GM18502 (cell line): Measurements from ENCODE around the gene DGKB.
"Not testable (repeated sequence)": the region's sequence is repeated elsewhere in the genome, so short reads cannot be mapped to it uniquely, and the experiment has no call there.

Source experiments
- ATAC-seq: cut with Tn5 transposase; IDR thresholded peaks from one replicate; pipeline ENCODE4 v1.9.1; 2021; ENCODE audit warnings: mild to moderate bottlenecking; ENCODE audit not compliant: unreplicated experiment, poor library complexity

The DGKB gene

GRCh38 chr7:14501436-14501835, 401.1 kb downstream of the DGKB start:
- ATAC-seq: no peak

- ATAC-seq: no peak
Observed at GRCh38 chr7:14497390-14497789, 405.2 kb downstream of the DGKB start.

- ATAC-seq: no peak
Observed at GRCh38 chr7:14495633-14496032, 406.9 kb downstream of the DGKB start.

- no peak for ATAC-seq
Observed at GRCh38 chr7:14487701-14488395, 414.7 kb downstream of the DGKB start.

- ATAC-seq: no peak
Observed at GRCh38 chr7:14483663-14484062, 418.9 kb downstream of the DGKB start.

- no peak for ATAC-seq
Observed at GRCh38 chr7:14480281-14480680, 422.3 kb downstream of the DGKB start.

GRCh38 chr7:14478834-14479510, 423.6 kb downstream of the DGKB start:
- ATAC-seq: no peak

GRCh38 chr7:14461716-14462115, 440.8 kb downstream of the DGKB start:
- ATAC-seq: not testable (repeated sequence)

- not testable (repeated sequence) for ATAC-seq
Observed at GRCh38 chr7:14458846-14459245, 443.7 kb downstream of the DGKB start.

GRCh38 chr7:14457568-14458453, 444.7 kb downstream of the DGKB start:
- ATAC-seq: no peak

GRCh38 chr7:14449291-14449690, 453.3 kb downstream of the DGKB start:
- no peak for ATAC-seq

- ATAC-seq: no peak
Observed at GRCh38 chr7:14446829-14447228, 455.7 kb downstream of the DGKB start.

- no peak for ATAC-seq
Observed at GRCh38 chr7:14446219-14446618, 456.3 kb downstream of the DGKB start.

GRCh38 chr7:14438366-14438765, 464.2 kb downstream of the DGKB start:
- no peak for ATAC-seq

- ATAC-seq: no peak
Observed at GRCh38 chr7:14436878-14437277, 465.7 kb downstream of the DGKB start.

GRCh38 chr7:14432924-14433323, 469.6 kb downstream of the DGKB start:
- ATAC-seq: no peak

GRCh38 chr7:14430926-14431325, 471.6 kb downstream of the DGKB start:
- no peak for ATAC-seq

GRCh38 chr7:14425559-14425958, 477.0 kb downstream of the DGKB start:
- no peak for ATAC-seq

- no peak for ATAC-seq
Observed at GRCh38 chr7:14424675-14425074, 477.9 kb downstream of the DGKB start.

- ATAC-seq: no peak
Observed at GRCh38 chr7:14420768-14421167, 481.8 kb downstream of the DGKB start.

- no peak for ATAC-seq
Observed at GRCh38 chr7:14419531-14419930, 483.0 kb downstream of the DGKB start.
